NK-92 (cell line): Measurements from ENCODE around the gene ADM5.

Experiments used
- DNase-seq: peaks from one replicate; lab custom pipeline; 2025; ENCODE audit not compliant: unreplicated experiment; lab: John Stamatoyannopoulos, UW

The ADM5 gene

DNA sequence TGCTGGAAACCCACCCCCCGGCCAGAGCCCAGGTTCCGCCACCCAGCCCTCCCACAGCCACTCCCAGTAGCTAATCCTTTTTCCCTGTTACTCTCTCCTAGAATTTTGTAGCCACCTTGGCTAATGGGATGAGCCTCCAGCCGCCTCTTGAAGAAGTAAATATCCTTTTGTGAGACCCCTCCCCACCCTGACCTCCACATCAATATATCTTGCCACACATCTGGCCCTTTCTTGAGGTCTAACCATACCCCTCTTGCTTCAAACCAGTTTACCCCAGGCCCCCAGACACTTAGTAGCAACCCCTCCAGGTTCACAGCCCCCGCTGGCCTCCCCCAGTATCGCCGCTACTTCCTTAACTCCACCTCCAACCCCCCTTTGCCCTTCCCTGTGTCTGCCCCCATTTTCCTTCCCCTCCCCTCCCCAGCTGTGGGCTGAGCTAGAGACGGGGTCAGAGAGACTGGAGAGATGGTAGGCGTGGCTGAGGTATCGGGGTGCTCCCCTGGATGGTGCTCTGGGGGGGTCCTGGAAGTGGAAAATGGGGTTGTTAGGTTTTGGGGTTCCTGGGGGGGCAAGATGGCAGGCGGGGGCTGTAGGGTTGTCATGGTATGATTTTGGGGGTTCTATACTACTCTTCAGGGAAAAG, 9.5 kb upstream of the ADM5 start:
- no peak for DNase-seq

DNA sequence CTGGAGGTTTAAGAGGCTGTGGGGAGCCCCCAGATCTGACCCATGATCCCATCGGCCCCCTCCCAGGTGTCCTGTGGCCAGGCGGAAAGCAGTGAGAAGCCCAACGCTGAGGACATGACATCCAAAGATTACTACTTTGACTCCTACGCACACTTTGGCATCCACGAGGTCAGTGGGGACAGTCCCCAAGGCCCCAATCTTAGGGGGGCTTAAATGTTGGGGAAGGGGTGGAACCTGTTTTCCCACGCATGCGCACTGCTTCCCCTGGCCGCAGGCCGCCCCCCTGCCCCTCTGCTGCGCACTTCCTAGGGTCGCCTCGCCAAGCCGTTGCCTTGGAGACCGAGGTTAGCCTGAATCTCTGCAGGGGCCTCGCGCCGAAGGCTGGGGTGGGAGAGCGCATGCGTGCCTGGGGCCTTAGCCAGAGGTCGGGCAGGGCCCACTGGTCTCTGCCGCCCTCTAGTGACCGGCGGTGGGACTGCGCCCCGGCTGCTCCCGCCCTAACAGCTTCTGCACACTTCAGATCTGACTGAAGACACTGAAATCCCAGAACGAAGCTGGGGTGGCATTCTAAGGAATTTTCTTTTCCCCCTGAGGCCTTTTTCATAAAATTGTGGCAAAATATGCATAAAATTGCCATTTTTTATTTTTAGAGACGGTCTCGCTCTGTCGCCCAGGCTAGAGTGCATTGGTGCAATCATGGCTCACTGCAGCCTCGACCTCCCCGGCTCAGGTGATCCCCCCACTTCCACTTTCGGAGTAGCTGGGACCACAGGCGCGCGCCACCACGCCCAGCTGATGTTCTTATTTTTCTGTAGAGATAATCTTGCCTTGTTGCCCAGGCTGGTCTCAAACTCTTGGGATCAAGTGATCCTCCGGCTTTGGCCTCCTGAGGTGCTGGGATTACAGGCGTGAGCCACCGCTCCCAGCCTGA, 8.7 kb upstream of the ADM5 start:
- DNase-seq, result peak; percentile 61

DNA sequence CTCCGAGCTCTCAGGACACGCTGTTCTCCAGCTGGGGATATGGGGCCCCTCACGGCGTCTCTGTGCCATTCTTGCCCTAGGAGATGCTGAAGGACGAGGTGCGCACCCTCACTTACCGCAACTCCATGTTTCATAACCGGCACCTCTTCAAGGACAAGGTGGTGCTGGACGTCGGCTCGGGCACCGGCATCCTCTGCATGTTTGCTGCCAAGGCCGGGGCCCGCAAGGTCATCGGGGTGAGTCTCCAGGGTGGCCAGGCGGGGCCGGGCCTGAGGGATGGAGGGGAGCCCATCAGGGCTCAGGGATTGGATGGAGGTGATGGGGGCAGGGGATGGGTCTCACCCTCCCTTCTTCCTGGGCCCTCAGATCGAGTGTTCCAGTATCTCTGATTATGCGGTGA, 7.6 kb upstream of the ADM5 start:
- DNase-seq, result no peak

DNA sequence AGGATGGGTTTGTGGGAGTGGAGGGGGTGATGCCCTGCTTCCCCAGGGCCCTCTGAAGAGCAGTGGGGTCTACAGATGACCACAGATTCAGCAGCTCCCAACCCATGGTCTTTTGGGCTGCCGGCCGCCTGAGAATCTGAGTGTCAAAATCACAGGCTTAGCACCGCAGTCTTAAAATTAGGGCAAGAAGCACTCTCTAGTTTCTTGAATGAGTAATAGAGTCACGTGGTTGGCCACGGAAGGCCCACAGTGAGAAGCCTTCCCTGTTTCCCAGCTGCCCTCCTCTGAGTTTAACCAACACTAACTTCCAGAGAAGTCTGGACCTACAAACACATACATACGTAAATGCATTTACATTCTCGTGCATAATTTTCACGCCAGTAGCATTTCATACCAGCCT, 7.1 kb upstream of the ADM5 start:
- DNase-seq, result no peak

DNA sequence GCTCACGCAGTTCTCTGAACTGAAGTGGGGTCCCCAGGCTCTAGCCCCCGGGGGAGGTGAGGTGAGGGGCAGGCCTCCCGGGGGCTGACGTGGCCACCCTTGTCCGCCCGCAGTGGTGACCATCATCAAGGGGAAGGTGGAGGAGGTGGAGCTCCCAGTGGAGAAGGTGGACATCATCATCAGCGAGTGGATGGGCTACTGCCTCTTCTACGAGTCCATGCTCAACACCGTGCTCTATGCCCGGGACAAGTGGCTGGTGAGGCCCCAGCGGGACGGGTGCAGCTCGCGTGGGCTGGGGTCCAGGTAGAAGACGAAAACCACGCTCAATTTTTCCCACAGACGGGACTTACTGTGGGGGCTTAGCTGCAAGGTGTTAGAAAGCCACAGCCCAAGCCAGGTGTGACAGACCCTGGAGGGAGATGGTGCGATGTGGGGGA, 5.6 kb upstream of the ADM5 start:
- DNase-seq, result no peak

DNA sequence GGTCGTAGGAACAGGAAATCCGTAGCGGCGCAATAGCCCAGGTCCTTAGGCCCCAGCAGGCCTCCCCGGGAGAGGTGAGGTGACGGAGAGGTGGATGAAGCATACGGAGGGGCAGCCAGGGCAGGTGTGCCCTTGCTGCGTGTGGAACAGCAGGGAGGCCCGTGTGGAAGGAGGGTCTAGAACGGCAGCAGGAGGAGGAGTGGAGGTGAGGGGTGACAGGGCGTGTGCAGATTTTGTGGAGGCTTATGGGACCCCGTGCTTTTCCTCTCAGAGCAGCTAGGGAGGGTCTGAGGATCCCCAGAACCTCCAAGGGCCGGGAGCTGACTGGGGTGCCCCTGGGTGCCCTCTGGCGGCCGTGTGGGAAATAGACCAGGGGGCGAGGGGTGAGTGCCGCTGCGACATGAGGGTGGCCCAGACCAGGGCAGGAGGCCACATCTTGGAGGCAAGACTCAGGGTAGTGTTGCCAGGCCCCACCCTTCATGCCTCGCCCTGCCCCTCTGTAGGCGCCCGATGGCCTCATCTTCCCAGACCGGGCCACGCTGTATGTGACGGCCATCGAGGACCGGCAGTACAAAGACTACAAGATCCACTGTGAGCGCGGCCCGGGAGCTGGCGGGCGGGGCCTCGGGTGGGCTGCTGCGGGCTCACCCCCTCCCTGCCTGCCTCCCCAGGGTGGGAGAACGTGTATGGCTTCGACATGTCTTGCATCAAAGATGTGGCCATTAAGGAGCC, 5.0 kb upstream of the ADM5 start:
- DNase-seq, result no peak

DNA sequence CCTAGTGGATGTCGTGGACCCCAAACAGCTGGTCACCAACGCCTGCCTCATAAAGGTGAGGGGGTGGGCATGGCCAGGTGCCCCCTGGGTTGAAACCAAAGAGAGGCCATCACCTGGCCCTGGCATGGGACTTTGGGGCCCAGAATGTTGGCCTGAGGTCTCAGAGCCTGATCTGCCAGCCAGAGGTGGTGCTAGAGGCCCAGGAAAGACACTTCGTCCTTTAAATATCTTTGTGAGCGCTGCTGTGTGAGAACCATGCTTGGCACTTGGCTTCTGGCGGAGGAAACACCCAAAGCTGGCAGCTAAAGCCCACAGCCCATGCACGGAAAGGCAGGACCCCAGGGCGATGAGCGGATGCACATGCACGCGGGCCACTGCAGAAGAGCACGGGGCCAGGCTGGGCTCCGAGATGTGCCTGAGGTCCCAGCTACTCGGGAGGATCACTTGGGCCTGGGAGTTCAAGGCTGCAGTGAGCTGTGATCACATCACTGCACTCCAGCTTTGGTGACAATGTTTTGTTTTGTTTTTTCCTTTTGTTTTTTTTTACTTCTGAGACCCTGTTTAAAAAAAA, 4.3 kb upstream of the ADM5 start:
- no peak for DNase-seq

DNA sequence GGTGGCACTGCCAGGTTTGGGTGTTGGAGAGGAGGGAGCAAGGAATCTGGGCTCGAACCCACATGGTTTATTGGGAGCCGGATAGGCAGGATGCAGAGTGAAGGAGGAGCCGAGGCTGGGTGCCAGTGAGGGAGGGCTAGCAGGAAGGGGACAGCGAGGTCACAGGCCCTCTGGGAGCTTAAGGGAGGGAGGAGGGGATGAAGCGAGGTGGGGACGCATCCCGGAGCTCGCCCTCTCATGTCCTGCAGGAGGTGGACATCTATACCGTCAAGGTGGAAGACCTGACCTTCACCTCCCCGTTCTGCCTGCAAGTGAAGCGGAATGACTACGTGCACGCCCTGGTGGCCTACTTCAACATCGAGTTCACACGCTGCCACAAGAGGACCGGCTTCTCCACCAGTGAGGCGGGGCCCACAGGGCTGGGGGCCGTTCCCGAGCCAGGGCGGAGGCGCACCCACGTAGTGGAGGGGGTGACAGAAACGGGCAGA, 3.5 kb upstream of the ADM5 start:
- DNase-seq, result no peak

DNA sequence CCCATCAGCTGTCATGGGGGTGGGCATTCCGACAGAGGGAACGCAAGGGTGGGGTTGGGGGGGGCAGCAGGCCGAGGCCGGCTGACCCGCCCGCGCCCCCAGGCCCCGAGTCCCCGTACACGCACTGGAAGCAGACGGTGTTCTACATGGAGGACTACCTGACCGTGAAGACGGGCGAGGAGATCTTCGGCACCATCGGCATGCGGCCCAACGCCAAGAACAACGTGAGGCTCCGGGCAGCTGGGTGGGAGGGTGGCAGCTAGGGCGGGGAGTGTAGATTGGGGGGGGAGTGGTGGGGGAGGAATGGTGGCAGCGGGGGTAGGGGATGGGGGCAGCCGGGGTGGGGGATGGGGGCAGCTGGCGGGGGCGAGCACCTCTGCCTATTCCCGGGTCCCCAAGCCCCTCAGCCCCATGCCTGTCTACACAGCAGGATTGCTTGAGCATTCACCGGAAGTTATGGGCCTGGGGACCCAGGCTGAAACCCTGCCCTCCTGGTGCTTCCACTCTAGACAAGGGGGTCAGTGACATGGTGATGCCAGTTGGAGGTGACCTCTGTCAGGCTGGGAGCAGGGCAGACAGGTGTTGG, 2.8 kb upstream of the ADM5 start:
- DNase-seq, result no peak

DNA sequence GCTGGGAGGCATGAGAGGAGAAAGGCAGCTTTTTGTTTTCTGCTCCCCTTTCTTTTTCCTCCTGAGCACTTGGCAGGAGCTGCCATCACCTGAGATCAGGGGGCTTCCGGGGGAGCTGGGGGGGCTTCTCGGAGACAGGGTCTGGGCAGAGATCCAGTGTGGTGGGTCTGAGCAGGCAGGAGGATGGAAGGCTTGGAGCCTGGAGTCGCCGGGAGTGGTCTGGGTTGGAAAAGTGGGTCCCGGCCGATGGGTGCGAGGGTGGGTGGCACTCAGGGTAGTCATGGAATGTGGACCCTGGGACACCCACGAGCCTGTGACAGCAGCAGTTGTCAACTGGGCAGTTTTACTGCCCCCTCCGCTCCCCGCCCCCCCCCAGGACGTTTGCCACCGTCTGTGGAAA, 2.2 kb upstream of the ADM5 start:
- DNase-seq, result no peak

DNA sequence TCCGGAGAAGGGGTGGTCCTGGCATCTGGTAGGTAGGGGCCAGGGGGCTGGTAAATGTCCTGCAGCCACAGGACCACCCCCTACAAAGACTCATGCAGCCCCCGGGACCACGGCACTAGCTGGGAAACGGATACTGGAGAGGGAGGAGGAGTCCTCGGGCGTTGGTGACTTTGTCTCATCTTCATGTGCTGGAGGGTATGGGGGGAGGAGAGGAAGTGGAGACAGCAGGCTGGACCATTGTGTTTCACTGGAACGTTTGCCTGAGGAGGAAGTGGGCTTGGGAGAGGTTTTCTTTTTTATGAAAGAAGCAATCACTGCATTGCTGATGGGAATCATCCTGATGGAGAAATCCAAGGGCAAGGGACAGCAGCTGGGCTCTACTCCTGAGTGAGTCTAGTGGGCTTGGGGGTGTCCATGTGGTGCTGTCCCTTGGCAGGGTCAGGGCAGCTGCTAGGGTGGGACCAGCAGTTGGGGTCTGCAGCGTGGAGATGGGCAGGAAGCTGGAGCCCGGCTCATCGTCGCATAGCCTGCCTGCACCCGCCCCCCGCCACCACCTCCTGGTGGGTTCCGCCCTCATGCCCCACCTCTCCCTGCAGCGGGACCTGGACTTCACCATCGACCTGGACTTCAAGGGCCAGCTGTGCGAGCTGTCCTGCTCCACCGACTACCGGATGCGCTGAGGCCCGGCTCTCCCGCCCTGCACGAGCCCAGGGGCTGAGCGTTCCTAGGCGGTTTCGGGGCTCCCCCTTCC, 1.7 kb upstream of the ADM5 start:
- no peak for DNase-seq

DNA sequence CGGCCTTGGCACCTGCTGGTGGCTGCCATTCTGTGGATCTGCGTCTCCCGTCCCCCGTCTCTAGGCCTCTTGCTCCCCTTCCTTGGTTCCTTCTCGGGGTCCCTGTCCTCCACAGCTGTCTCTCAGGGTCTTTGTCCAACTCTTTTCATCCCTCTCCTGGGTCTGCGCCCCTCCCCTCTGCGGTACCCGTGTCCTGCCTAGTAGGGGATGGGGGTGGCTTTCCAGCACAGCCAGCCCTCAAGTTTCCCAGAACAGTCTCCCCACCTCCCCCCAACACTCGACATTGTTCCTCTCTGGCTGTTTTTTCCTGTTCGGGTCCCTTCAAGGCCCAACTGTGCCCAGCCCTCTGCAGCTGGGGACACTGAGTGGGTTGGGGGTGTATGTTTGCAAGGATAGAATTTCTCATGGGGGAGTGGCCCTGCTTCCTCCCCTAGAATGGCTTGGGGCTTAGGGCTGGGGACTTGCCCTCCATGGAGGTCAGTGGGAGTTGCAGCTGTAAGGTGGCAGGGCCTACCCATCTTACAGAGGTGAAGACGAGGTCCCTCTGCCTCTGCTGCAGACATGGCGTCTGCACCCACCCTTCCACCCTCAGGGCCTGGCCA, 762 bp upstream of the ADM5 start:
- DNase-seq, result no peak

DNA sequence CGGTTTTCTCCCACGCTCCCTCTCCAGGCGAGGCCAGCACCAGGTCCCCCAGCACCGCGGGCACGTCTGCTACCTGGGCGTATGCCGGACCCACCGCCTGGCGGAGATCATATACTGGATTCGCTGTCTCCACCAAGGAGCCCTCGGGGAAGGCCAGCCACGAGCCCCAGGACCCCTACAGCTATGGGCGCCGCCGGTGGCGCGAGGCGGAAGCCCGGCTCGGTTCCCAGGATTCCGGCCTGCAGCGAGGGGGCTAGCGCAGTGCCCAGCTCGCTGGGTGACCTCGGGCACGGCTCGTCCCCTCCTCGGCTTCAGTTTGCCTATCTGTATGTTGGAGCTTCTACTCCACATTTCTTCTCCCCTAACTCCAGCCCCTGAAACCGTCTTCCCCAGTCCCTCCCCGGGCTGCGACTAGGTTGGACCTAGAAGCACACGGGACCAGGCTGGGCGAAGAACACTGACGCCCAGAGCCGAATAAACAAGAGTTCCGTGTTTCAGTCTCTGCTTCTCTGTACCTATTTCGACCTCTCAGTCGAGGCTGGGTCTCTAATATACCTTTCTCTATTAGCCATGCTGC, 773 bp downstream of the ADM5 start:
- DNase-seq, result no peak

DNA sequence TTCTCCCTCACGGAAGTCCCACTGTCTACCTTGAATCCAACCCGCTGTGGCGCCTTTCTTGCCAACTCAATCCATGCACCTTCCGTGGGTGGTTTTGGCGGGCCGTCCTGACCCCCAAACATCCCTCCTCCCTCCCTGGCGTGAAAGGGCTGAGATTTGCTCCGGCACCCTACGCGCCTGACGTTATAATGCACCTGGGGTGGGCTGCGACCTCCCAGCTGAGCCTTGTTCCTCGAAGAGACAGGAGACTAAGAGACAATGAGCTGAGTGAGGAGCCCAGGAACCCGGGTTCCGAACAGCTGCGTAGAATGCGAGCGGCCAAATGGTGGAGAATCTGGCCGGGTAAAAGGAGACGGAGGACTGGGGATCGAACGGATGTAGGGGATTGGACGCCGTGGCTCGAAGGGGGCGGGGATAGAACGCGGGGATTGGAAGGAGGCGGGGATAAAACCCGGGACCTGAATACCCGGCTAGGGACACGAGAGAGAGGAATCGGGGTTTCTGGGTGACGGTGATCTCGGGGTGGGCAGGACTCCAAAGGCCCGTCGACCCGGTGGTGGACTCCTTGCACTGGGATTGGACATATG, 1.4 kb downstream of the ADM5 start, which contains the start of gene CPT1C:
CPT1C (plus strand) TSS at position 461 of the 587 bp plus-strand sequence. CDS start 1,137 bp downstream, outside the sequence.
- no peak for DNase-seq

DNA sequence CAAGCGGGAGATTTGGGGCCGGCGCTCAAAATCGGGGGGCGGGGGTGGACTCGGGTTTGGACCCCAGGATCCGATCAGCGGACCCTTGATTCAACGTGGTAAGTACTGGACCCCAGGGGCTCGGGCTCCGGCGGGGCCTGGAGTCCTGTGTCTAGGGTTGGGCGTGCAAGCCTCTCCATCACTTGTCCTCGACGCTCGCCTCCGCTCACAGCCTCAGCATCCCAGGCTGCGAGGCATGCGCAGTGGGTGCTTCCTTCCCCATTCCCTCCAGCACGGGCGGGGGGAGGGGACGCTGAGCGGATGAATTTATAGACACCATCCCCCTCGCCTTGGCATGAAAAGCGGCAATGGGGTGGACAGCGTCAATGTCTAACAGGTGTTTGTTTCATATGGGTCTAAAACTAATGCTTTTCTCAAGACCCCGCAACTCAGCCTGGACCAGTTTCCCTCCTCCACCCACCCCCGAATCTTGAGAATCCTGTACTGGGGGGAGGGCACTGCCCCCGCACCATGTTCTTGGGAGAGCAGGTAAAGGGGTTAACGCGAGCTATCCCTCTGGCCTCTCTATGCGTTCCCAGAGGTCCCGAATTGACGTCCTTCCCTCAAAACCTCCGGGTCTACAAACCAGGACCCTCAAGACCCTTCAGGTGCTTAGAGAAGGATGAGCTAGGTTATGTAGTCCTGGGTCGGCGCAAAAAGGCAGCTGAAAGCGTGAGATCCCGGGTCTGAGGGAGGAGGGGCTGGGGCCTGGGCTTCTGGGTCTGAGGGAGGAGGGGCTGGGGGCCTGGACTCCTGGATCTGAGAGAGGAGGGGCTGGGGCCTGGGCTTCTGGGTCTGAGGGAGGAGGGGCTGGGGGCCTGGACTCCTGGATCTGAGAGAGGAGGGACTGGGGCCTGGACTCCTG, 2.1 kb downstream of the ADM5 start:
- DNase-seq, result no peak

DNA sequence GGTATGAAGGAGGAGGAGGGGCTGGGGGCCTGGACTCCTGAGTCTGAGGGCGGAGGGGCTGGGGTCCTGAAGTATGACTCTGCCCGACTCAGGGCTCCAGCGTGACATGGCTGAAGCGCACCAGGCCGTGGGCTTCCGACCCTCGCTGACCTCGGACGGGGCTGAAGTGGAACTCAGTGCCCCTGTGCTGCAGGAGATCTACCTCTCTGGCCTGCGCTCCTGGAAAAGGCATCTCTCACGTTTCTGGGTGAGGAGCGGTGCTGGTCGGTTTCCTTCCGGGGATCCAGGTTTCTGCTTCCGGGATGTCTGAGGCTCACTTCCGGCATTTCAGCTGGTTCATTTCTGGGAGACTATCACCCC, 2.7 kb downstream of the ADM5 start:
- no peak for DNase-seq

DNA sequence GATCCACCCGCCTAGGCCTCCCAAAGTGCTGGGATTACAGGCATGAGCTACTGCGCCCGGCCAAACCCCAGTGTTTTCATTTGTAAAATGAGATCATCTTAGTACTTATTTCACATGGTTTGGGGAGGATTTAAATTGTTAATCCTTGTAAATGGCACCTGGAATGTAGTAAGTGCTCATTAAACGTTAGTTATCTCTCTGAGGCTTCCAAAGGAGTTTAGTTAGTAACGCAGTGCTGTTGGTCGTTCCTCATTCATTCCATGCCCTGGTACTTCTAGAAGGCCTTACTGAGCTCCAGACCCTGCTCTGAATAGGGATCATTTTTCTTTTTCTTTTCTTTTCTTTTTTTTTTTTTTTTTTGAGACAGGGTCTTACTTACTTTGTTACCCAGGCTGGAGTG, 6.7 kb downstream of the ADM5 start:
- no peak for DNase-seq

DNA sequence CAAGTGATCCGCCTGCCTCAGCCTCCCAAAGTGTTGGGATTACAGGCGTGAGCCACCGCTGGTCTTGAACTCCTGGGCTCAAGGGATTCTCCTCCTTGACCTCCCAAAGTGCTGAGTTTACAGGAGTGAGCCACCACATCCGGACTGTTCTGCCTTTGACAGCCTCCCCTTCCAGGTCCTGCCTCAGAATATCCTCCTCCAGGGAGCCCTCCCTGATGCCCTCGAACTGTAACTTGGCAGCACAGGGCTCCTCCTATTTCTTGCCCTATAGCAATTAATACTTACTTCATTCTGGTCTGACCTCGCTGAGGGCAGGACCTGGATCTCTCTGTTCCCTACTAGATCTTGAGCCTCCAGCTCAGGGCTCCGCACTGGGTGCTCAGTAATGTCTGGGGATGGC, 7.5 kb downstream of the ADM5 start:
- no peak for DNase-seq
